ENCODE measurements around the gene NRL.

NRL gene

GRCh38 chr14:24079491-24080141 is 35.1 kb downstream of the NRL start:
- peak; percentile 44 for DNase-seq

GRCh38 chr14:24078146-24078545 is 36.6 kb downstream of the NRL start:
- no peak for DNase-seq

- DNase-seq: no peak
These were observed 37.7 kb downstream of the NRL start for GRCh38 chr14:24077086-24077485.

- no peak for DNase-seq
These were observed 38.5 kb downstream of the NRL start for GRCh38 chr14:24076302-24076601.

GRCh38 chr14:24075485-24076301 is 39.1 kb downstream of the NRL start:
- no peak for DNase-seq

- DNase-seq: no peak
These were observed 39.9 kb downstream of the NRL start for GRCh38 chr14:24074625-24075484.

- no peak for DNase-seq
These were observed 41.6 kb downstream of the NRL start for GRCh38 chr14:24072881-24073877.

GRCh38 chr14:24072436-24072835 is 42.3 kb downstream of the NRL start:
- DNase-seq: no peak

GRCh38 chr14:24071836-24072430 is 42.8 kb downstream of the NRL start:
- no peak for DNase-seq

- DNase-seq: no peak
These were observed 43.5 kb downstream of the NRL start, which contains the start of gene CPNE6 for GRCh38 chr14:24071144-24071697. CPNE6 (plus strand) TSS chr14:24071562; CDS start chr14:24072937, 1,375 bp downstream.

- no peak for DNase-seq
These were observed 44.2 kb downstream of the NRL start for GRCh38 chr14:24070285-24071143.

- DNase-seq: no peak
These were observed 45.4 kb downstream of the NRL start for GRCh38 chr14:24069411-24069735.

- no peak for DNase-seq
These were observed 45.9 kb downstream of the NRL start for GRCh38 chr14:24068711-24069410.

GRCh38 chr14:24067133-24068082 is 47.3 kb downstream of the NRL start:
- no peak for DNase-seq

- no peak for DNase-seq
These were observed 48.1 kb downstream of the NRL start for GRCh38 chr14:24066496-24067132.

- DNase-seq: no peak
These were observed 49.3 kb downstream of the NRL start for GRCh38 chr14:24065408-24065807.

- DNase-seq: no peak
These were observed 49.9 kb downstream of the NRL start for GRCh38 chr14:24064856-24065255.

- no peak for DNase-seq
These were observed 50.5 kb downstream of the NRL start for GRCh38 chr14:24064091-24064795.
